Measurements from ENCODE around the gene CLDN24. TPM values are rescaled to one million over a fixed set of nuclear protein-coding genes. Genes with fewer than 3 reads are reported as not detected.

CLDN24 gene
- total RNA-seq, 1 donor from 2014 or later, result not detected

GRCh38 chr4:183304067-183304466, 18.2 kb downstream of the CLDN24 start:
- TF ChIP-seq EZH2 (IDR thresholded peaks at IDR 0.05; ENCODE audit: insufficient read depth, low read length), result no peak
- TF ChIP-seq CTCF (IDR thresholded peaks at IDR 0.05; ENCODE audit: insufficient read depth, low read depth, low read length), result no peak
- no peaks in the 10 kb centered on the region for H3K36me3 ChIP-seq (ENCODE audit: insufficient read depth, low read length)
- H3K36me3 Mint-ChIP-seq (ENCODE audit: low read depth, unreplicated experiment), result peaks cover 8% of the 10 kb centered on the region

GRCh38 chr4:183303301-183303700, 18.9 kb downstream of the CLDN24 start:
- H3K27ac Mint-ChIP-seq (ENCODE audit: unreplicated experiment), result no peak overlapping the region
- no peak for DNase-seq (ENCODE audit: low read depth)
- Histone ChIP-seq H3K36me3 (ENCODE audit: insufficient read depth, low read length) (peaks cover 1% of the 10 kb centered on the region), H3K27ac (ENCODE audit: low read depth, low read length) (no peak overlapping the region), H3K9me3 (ENCODE audit: insufficient read depth, low read depth, low read length) (no peaks in the 10 kb centered on the region), H3K27me3 (ENCODE audit: insufficient read depth, low read length) (no peaks in the 10 kb centered on the region), H4K20me1 (ENCODE audit: insufficient read depth, low read length) (no peaks in the 10 kb centered on the region), H3K4me2 (ENCODE audit: low read length) (no peak overlapping the region), H3K79me2 (ENCODE audit: insufficient read depth, low read length) (no peaks in the 10 kb centered on the region), H3K4me1 (ENCODE audit: insufficient read depth, low read length) (no peaks in the 10 kb centered on the region), H3K9ac (ENCODE audit: low read length) (no peak overlapping the region), H3K4me3 (ENCODE audit: insufficient read depth, low read depth, low read length) (no peak overlapping the region), H2AFZ (ENCODE audit: low read depth, low read length) (no peak overlapping the region)
- no peaks in the 10 kb centered on the region for H3K27me3 Mint-ChIP-seq (ENCODE audit: low read depth, unreplicated experiment)
- H3K4me3 Mint-ChIP-seq (ENCODE audit: unreplicated experiment), result no peak overlapping the region
- H3K9me3 Mint-ChIP-seq (ENCODE audit: unreplicated experiment), result no peaks in the 10 kb centered on the region
- TF ChIP-seq EZH2 (IDR thresholded peaks at IDR 0.05; ENCODE audit: insufficient read depth, low read length) (no peak), CTCF (IDR thresholded peaks at IDR 0.05; ENCODE audit: insufficient read depth, low read depth, low read length) (no peak)
- H3K4me1 Mint-ChIP-seq (ENCODE audit: low read depth, unreplicated experiment), result no peaks in the 10 kb centered on the region
- peaks cover 10% of the 10 kb centered on the region for H3K36me3 Mint-ChIP-seq (ENCODE audit: low read depth, unreplicated experiment)
- FAIRE-seq, result no peak

More at GRCh38 chr4:183304067-183304466, 18.2 kb downstream of the CLDN24 start:
- H3K27me3 ChIP-seq (ENCODE audit: insufficient read depth, low read length), result no peaks in the 10 kb centered on the region
- FAIRE-seq, result no peak
- no peaks in the 10 kb centered on the region for H3K4me1 Mint-ChIP-seq (ENCODE audit: low read depth, unreplicated experiment)
- no peaks in the 10 kb centered on the region for H3K27me3 Mint-ChIP-seq (ENCODE audit: low read depth, unreplicated experiment)
- H3K27ac ChIP-seq (ENCODE audit: low read depth, low read length), result no peak overlapping the region
- no peak for DNase-seq (ENCODE audit: low read depth)
- no peak overlapping the region for H3K4me2 ChIP-seq (ENCODE audit: low read length)
- no peak overlapping the region for H2AFZ ChIP-seq (ENCODE audit: low read depth, low read length)
- no peaks in the 10 kb centered on the region for H3K9me3 Mint-ChIP-seq (ENCODE audit: unreplicated experiment)
- no peaks in the 10 kb centered on the region for H3K4me1 ChIP-seq (ENCODE audit: insufficient read depth, low read length)
- H3K4me3 ChIP-seq (ENCODE audit: insufficient read depth, low read depth, low read length), result no peak overlapping the region
- H3K9ac ChIP-seq (ENCODE audit: low read length), result no peak overlapping the region
- no peaks in the 10 kb centered on the region for H4K20me1 ChIP-seq (ENCODE audit: insufficient read depth, low read length)
- H3K79me2 ChIP-seq (ENCODE audit: insufficient read depth, low read length), result no peaks in the 10 kb centered on the region
- no peak overlapping the region for H3K27ac Mint-ChIP-seq (ENCODE audit: unreplicated experiment)
- H3K4me3 Mint-ChIP-seq (ENCODE audit: unreplicated experiment), result no peak overlapping the region
- no peaks in the 10 kb centered on the region for H3K9me3 ChIP-seq (ENCODE audit: insufficient read depth, low read depth, low read length)

- no peak overlapping the region for H3K9ac ChIP-seq (ENCODE audit: low read length)
- peaks cover 15% of the 10 kb centered on the region for H3K36me3 Mint-ChIP-seq (ENCODE audit: low read depth, unreplicated experiment)
- peaks cover 6% of the 10 kb centered on the region for H3K4me1 ChIP-seq (ENCODE audit: insufficient read depth, low read length)
- H3K27ac Mint-ChIP-seq (ENCODE audit: unreplicated experiment), result no peak overlapping the region
- FAIRE-seq (no peak), DNase-seq (ENCODE audit: low read depth) (no peak)
- no peaks in the 10 kb centered on the region for H4K20me1 ChIP-seq (ENCODE audit: insufficient read depth, low read length)
- no peak for TF ChIP-seq EZH2 (IDR thresholded peaks at IDR 0.05; ENCODE audit: insufficient read depth, low read length)
- TF ChIP-seq CTCF (IDR thresholded peaks at IDR 0.05; ENCODE audit: insufficient read depth, low read depth, low read length), result no peak
- peaks cover 6% of the 10 kb centered on the region for H3K4me1 Mint-ChIP-seq (ENCODE audit: low read depth, unreplicated experiment)
- H3K36me3 ChIP-seq (ENCODE audit: insufficient read depth, low read length), result peaks cover 9% of the 10 kb centered on the region
- H3K79me2 ChIP-seq (ENCODE audit: insufficient read depth, low read length), result no peaks in the 10 kb centered on the region
- no peaks in the 10 kb centered on the region for H3K27me3 ChIP-seq (ENCODE audit: insufficient read depth, low read length)
- H3K9me3 Mint-ChIP-seq (ENCODE audit: unreplicated experiment), result no peaks in the 10 kb centered on the region
- H3K27me3 Mint-ChIP-seq (ENCODE audit: low read depth, unreplicated experiment), result no peaks in the 10 kb centered on the region
- H3K4me3 Mint-ChIP-seq (ENCODE audit: unreplicated experiment), result no peak overlapping the region
- H2AFZ ChIP-seq (ENCODE audit: low read depth, low read length), result no peak overlapping the region
- H3K4me2 ChIP-seq (ENCODE audit: low read length), result no peak overlapping the region
- no peaks in the 10 kb centered on the region for H3K9me3 ChIP-seq (ENCODE audit: insufficient read depth, low read depth, low read length)
- no peak overlapping the region for H3K4me3 ChIP-seq (ENCODE audit: insufficient read depth, low read depth, low read length)
- H3K27ac ChIP-seq (ENCODE audit: low read depth, low read length), result no peak overlapping the region
Measured at GRCh38 chr4:183300655-183301054, 21.6 kb downstream of the CLDN24 start.
